ENCODE measurements around the gene DAZAP1.

Gene DAZAP1

DNA sequence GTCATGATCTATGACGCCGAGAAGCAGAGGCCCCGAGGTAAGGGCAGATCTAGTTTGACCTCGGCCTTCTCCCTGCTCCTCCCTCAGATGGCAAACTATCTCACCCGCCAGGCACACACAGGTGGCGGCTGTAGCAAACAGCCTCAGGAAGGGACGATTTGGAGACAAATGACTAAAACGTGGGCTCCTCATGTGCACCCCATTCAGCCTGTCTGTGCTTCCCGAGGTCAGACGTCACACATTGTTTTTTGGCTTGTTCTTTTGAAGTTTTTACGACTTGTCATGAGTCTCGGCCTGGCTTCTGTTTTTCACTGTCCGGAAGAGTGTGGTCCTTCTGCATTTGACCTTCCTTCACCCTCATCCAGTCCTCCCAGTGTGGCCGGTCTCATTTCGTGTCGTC lies 15.0 kb downstream of the DAZAP1 start:
- TF ChIP-seq, protein P1, sequence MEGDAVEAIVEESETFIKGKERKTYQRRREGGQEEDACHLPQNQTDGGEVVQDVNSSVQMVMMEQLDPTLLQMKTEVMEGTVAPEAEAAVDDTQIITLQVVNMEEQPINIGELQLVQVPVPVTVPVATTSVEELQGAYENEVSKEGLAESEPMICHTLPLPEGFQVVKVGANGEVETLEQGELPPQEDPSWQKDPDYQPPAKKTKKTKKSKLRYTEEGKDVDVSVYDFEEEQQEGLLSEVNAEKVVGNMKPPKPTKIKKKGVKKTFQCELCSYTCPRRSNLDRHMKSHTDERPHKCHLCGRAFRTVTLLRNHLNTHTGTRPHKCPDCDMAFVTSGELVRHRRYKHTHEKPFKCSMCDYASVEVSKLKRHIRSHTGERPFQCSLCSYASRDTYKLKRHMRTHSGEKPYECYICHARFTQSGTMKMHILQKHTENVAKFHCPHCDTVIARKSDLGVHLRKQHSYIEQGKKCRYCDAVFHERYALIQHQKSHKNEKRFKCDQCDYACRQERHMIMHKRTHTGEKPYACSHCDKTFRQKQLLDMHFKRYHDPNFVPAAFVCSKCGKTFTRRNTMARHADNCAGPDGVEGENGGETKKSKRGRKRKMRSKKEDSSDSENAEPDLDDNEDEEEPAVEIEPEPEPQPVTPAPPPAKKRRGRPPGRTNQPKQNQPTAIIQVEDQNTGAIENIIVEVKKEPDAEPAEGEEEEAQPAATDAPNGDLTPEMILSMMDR (IDR thresholded peaks at IDR 0.05; ENCODE audit: extremely low read depth, missing control alignments) = no peak

DNA sequence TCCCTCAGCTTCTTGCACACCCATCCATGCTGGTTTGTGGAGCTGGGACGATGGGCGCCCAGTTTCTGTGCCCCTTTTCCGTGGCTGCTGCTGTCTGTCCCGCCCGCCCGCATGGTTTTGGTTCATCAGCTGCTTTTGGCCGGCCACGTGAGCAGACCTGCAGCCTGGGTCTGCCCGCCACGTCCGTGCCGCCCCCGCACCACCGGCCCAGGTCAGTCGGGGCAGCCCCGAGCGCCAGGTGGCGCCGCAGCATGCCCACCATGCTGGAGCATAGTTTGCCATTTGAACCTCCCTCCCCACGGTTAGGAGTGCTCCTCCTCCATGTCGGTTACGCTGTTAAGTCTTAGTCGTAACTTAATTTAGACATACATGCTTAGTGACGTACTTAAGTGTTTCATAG lies 15.6 kb downstream of the DAZAP1 start:
- no peak for DNase-seq (ENCODE audit: low spot score)
- TF ChIP-seq, protein P1 (IDR thresholded peaks at IDR 0.05; ENCODE audit: extremely low read depth, missing control alignments) = no peak

More for the DNA sequence above, 15.0 kb downstream of the DAZAP1 start:
- no peak for DNase-seq (ENCODE audit: low spot score)

DNA sequence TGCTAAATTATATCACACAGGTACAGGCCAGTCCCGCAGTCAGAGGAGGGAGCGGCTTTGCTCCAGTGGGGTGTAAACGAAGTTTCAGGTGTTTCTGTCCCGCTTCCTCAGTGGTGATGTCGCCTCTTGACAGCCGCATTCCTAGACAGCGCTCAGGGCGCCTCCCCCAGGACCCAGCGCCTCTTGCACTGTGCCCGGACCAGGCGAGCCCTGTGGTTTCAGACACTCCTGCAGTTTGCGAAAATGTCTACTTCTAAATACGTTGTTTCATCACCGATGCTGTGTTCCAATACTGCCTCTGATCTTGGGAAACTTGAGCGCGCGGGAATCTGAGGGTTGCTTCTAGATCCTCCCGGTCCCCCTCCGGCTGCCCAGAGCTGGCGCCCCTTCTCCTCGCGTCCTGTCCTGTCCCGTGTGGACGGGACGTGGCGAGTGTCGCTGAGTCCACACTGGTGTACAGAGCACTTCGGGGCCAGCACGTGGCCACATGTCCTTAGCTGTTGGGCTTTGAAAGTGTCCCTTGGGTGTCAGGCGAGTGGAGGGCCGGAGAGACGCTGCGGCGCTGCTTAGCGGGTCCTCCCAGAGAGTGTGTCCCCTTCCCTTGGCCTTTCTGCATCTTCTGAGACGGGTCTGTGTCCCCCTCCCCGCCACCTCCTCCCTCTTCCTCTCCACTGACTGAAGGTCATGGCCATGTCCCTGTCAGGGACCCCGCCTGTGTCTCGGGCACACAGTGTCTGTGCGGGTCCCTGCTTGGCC lies 16.2 kb downstream of the DAZAP1 start:
- no peak for DNase-seq (ENCODE audit: low spot score)
- TF ChIP-seq, protein P1 (IDR thresholded peaks at IDR 0.05; ENCODE audit: extremely low read depth, missing control alignments) = no peak

DNA sequence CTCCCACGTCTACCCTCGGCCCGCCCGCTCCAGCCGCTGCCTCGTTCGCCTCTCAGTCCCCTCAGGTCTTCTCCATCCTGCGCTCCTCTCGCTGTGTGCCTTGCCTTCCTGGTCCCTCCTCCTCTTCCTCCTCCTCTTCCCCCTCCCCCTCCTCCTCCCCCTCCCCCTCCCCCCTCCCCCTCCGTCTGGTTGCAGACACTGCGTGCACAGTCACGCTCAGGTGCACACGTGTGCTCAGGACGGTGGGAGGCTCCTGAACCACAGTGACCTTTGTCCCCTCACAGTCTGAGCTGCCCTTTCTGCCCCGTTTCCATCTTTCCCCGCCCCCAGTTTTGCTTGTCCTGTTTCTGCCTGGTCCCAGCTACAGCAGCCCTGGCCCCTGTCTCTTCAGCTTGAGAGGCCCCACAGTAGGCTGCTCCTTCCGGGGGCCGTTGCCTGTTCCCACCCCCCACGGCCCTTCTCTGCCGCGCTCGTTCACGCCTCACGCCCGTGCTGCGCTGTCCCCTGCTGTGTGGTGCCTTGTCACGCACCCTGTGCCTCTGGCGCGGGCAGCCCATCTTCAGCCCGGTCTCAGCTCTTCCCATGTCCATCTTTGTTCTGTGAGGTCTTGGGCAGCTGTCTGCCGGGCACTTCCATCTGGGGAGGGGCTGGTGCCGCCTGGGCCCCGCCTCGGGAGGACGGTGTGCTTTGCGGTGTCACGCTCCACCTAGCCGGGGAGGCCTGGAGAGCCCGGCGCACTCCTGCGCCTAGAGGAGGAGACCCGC lies 17.0 kb downstream of the DAZAP1 start:
- TF ChIP-seq, protein P1 (IDR thresholded peaks at IDR 0.05; ENCODE audit: extremely low read depth, missing control alignments) = no peak
- DNase-seq (ENCODE audit: low spot score) = no peak

DNA sequence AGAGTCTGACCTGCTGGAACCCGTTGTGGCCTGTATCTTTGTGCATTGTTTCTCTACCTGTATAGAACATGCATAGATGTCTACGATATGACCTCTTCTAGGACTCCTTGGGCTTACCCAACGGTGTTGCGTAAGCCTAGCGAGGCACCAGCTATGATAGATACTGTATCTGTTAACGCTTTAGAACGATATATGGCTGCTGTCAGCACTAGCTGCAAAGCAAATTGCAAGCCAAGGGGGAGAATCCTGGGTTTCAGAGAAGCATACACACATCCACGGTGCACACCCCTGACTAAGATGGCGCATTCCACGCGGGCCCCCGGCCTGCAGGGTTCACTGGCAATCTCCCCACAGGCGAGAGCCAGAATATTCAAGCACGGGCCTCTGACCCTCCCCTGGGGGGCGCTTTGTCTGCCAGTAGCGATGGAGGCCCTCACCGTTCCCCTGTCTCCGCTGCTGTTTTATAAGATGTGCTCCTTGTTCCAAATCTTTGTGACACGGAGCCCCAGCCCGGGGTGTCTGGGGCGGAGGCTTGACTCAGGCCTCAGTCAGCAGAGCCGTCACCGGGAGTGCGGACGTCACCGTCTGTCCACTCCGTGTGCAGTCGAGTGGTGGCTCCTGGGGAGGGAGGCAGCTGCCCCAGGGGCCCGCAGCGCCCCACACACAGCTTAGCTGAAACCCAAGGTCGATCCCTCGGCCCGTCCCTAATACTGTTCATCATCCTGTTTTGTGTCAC lies 17.9 kb downstream of the DAZAP1 start:
- no peak for DNase-seq (ENCODE audit: low spot score)
- TF ChIP-seq, protein P1 (IDR thresholded peaks at IDR 0.05; ENCODE audit: extremely low read depth, missing control alignments) = no peak

DNA sequence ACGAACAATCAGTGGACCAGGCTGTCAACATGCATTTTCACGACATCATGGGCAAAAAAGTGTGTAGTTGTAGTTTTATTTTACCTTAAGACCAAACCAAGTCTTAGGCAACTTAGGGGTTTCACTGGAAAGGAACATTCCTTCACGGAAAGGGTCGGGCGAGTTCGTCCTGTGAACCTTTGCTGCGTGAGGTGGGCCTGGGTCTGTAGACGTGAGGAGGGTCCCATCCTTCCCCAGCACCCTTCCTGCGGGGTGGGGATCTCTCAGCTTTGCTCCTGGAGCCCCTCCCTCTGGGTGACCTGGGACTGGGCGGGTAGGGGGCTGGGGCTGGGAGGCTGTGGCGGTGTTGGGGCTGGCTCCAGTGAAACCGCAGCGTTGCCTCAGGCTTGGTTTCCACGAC lies 18.5 kb downstream of the DAZAP1 start:
- TF ChIP-seq, protein P1 (IDR thresholded peaks at IDR 0.05; ENCODE audit: extremely low read depth, missing control alignments) = no peak
- no peak for DNase-seq (ENCODE audit: low spot score)

DNA sequence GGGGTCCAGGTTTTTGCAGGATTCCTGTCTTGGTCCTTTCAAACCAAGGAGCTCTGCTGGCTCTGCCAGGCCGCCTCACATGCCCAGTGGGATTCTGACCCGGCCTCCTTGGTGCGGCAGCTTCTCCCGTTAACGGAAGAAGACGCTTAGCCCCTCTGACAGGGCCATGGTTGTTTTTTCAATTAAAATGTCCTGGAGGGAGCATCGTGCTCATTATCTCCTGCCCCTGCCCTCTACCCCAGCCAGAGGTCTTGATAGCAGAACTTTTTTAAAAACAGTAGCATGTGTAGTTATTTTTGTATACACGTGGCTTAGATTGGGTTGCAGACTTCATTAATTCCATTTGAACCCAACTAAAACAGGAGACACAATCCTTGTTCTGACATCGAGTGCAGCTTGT lies 19.4 kb downstream of the DAZAP1 start:
- TF ChIP-seq, protein P1 (IDR thresholded peaks at IDR 0.05; ENCODE audit: extremely low read depth, missing control alignments) = no peak
- DNase-seq (ENCODE audit: low spot score) = no peak

All from GM20000 (cell line).